Measurements from ENCODE around the gene CBFA2T3. TPM values are rescaled to one million over a fixed set of nuclear protein-coding genes. Genes with fewer than 3 reads are reported as not detected.

CBFA2T3 gene
- total RNA-seq, 1 experiment from 2014 or later = 2.9 TPM

- no peaks in the 10 kb centered on the region for H3K27me3 Mint-ChIP-seq (ENCODE audit: low read depth)
- Histone ChIP-seq H4K8ac (replicated peaks; ENCODE audit: insufficient read length, low read depth, low read length) (no peak overlapping the region), H3K9ac (ENCODE audit: extremely low read depth, insufficient read length, low read length) (no peak overlapping the region), H2AK5ac (ENCODE audit: insufficient read length, low read length) (no peak overlapping the region), H2AFZ (ENCODE audit: low read length) (no peak overlapping the region), H3K23ac (ENCODE audit: insufficient read length, low read depth, low read length) (no peak overlapping the region), H3K27ac (ENCODE audit: insufficient read length, low read depth, low read length) (no peak overlapping the region), H2BK12ac (ENCODE audit: insufficient read length, low read depth, low read length) (no peak overlapping the region), H3K56ac (ENCODE audit: insufficient read length, low read depth, low read length) (no peak overlapping the region), H2BK15ac (ENCODE audit: low read depth, low read length) (no peak overlapping the region), H3K14ac (ENCODE audit: insufficient read depth, low read length) (no peak overlapping the region), H4K5ac (ENCODE audit: insufficient read length, low read depth, low read length) (no peak overlapping the region), H3K27me3 (ENCODE audit: insufficient read depth, low read length) (no peaks in the 10 kb centered on the region), H3K23me2 (ENCODE audit: insufficient read length, low read depth, low read length, poor library complexity, severe bottlenecking) (no peaks in the 10 kb centered on the region), H2BK5ac (ENCODE audit: insufficient read length, low read length) (no peak overlapping the region), H3K18ac (ENCODE audit: insufficient read length, low read depth, low read length) (no peak overlapping the region), H4K20me1 (ENCODE audit: control insufficient read depth, insufficient read depth, insufficient read length) (no peaks in the 10 kb centered on the region), H2BK20ac (ENCODE audit: low read depth, low read length, poor library complexity, severe bottlenecking) (no peak overlapping the region), H3K4me1 (ENCODE audit: insufficient read depth, low read length) (no peaks in the 10 kb centered on the region), H2BK120ac (ENCODE audit: low read depth, low read length, poor library complexity, severe bottlenecking) (no peak overlapping the region), H3K79me1 (ENCODE audit: insufficient read depth, low read depth, low read length, poor library complexity, severe bottlenecking) (no peaks in the 10 kb centered on the region), H3T11ph (ENCODE audit: low read length) (no peak overlapping the region), H4K91ac (ENCODE audit: insufficient read length, low read depth, low read length) (no peak overlapping the region), H3K79me2 (ENCODE audit: insufficient read depth, low read length) (no peaks in the 10 kb centered on the region), H3K4ac (ENCODE audit: low read depth, low read length) (no peak overlapping the region), H3K9me3 (ENCODE audit: control insufficient read depth, low read depth, low read length) (no peaks in the 10 kb centered on the region), H3K4me2 (ENCODE audit: insufficient read depth, insufficient read length, low read length) (no peak overlapping the region)
- H3K9me3 Mint-ChIP-seq = no peaks in the 10 kb centered on the region
- H3K4me1 Mint-ChIP-seq = no peaks in the 10 kb centered on the region
- TF ChIP-seq, protein P1, sequence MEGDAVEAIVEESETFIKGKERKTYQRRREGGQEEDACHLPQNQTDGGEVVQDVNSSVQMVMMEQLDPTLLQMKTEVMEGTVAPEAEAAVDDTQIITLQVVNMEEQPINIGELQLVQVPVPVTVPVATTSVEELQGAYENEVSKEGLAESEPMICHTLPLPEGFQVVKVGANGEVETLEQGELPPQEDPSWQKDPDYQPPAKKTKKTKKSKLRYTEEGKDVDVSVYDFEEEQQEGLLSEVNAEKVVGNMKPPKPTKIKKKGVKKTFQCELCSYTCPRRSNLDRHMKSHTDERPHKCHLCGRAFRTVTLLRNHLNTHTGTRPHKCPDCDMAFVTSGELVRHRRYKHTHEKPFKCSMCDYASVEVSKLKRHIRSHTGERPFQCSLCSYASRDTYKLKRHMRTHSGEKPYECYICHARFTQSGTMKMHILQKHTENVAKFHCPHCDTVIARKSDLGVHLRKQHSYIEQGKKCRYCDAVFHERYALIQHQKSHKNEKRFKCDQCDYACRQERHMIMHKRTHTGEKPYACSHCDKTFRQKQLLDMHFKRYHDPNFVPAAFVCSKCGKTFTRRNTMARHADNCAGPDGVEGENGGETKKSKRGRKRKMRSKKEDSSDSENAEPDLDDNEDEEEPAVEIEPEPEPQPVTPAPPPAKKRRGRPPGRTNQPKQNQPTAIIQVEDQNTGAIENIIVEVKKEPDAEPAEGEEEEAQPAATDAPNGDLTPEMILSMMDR (conservative IDR thresholded peaks at IDR 0.05) = no peak
- DNase-seq = no peak
- no peak overlapping the region for H3K4me3 Mint-ChIP-seq
- no peak overlapping the region for H3K27ac Mint-ChIP-seq
- H3K36me3 Mint-ChIP-seq (ENCODE audit: insufficient read depth in 1 of 3, low read depth in 3 of 3) = peaks cover 0 to 6% (median 3%) of the 10 kb centered on the region in 3 experiments; a peak in 3 of 7 replicates
- no CpG with 5 or more reads among the region's 13 CpGs for whole genome bisulfite sequencing (ENCODE audit: extremely low coverage, insufficient read length, low lambda C conversion rate)
Observed at GRCh38 chr16:88833086-88833485, 143.9 kb downstream of the CBFA2T3 start.

Data from H9 (cell line).